AG09309 (cell line): ENCODE data around the gene SV2A.
A peak's percentile ranks its signal among the peaks of the same experiment; 100 is the strongest.

Source experiments
- DNase-seq: peaks from one replicate; pipeline ENCODE4 v3.0.0-alpha.2; 2010; ENCODE audit warnings: low read depth
- H3K4me3 ChIP-seq: 2 replicates; pipeline ENCODE4 v1.5.1; 2011; ENCODE audit warnings: mild to moderate bottlenecking, low read depth, low read length, moderate library complexity; ENCODE audit not compliant: control insufficient read depth
- CTCF ChIP-seq: IDR thresholded peaks from 2 replicates; pipeline ENCODE4 v1.5.1; 2011; ENCODE audit warnings: mild to moderate bottlenecking, low read depth, low read length, inconsistent platforms; ENCODE audit not compliant: insufficient read depth, control insufficient read depth; ENCODE audit errors: missing control alignments

SV2A gene

DNA sequence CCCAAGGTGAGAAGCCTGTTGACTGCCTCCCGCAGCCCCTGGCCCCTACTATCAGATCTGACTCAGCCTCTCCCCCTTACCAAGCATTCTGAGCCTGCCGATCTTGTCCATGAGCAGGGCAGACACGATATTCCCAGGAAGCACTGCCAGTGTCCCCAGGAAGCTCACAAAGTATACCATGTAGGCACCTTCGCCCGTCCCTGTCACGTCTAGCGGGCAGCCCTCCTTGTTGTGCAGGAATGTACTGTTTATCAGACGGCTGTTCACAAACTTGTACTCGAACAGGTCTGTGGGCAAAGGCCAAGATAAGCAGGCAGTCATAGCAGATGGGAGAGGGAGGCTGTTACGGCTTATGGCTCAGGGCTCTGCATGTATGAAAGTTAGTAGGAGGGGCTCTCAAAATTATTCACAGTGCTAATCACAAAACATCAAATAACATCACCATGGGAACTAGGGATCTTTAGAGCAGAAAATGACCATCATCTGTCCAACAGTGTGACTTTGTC, 11.0 kb downstream of the SV2A start:
- DNase-seq, result no peak
- no peak for TF ChIP-seq CTCF
- no peak overlapping the region for H3K4me3 ChIP-seq

GRCh38 chr1:149903836-149904491, 13.7 kb downstream of the SV2A start:
- no peak for TF ChIP-seq CTCF
- no peak for DNase-seq
- H3K4me3 ChIP-seq, result no peak overlapping the region

- DNase-seq, result no peak
- TF ChIP-seq CTCF, result no peak
- H3K4me3 ChIP-seq, result peak within 1 kb of the TSS; percentile 59
Observed at GRCh38 chr1:149899460-149900284, 18.0 kb downstream of the SV2A start, which contains the start of gene BOLA1. Gene BOLA1, plus strand, starts transcription at chr1:149899568. Its CDS starts 492 bp downstream, at chr1:149900060.

DNA sequence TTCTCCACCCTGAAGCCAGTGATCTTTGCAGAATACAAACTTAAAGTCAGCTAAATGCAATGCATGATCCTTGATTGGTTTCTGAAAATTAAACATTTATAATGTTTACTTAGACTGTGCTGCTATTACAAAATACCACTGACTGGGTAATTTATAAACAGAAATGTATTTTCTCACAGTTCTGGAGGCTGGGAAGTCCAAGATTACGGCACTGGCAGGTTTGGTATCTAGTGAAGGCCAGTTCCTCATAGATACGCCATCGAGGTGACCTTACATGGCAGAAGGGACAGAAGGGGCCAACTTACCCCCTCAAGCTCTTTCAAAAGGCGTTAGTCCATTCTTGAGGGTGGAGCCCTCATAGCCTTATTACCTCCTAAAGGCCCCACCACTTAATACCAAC, 21.1 kb downstream of the SV2A start:
- no peak overlapping the region for H3K4me3 ChIP-seq
- no peak for DNase-seq
- TF ChIP-seq CTCF, result no peak

DNA sequence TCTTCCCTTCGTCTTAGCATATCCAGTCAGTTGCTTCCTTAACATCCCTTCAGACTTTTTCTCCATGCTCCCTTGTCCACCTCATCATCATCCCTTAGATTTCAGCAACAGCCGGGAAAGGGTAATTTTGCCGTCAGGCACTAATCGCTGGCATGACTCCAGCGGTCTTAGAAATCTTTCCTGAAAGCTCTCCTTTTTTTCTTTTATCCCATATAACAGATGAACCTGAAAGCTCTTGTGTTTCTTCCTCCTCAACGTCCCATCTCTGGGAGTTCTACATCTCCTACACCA, 28.7 kb downstream of the SV2A start:
- TF ChIP-seq CTCF, result no peak
- no peak for DNase-seq
- peak overlapping the region; percentile 46 for H3K4me3 ChIP-seq

DNA sequence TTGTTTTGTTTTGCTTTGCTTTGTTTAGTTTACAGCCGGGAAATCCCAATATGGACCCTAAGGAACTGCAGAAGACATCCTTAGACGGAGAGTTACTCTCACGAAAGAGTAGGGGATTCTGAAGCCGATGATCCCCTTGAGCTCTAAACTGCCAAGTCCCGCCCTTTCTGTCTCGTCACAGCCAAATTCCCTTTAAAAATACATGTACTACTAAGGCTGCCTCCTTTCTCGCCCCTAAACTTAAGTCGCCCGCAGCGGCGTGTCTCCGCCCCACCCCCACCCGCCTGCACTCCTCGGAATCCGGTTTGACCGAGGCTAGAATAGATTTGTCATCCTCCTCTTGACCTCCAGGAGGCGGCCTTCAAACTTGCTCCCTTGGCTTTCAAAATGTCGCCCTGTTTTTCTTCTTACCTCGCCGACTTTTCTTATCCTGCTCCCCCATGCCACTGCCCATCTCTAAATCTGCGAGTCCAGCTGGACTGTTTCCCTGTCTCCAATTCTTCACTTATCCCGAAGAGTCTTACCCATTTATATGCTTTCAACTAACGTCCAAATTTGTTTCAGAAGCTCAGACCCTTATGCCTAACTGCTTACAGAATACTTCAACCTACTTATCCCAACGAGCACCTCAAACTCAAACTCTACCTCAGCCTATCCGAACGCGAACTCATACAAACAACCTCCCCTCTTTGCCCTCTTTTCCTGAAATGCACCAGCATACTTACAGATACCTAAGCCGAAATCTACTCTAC, 29.2 kb downstream of the SV2A start:
- H3K4me3 ChIP-seq, result peak overlapping the region; percentile 46
- TF ChIP-seq CTCF, result peak; percentile 65
- DNase-seq, result peak; percentile 66
